Progenitor cell of endocrine pancreas (in vitro differentiated cells): ENCODE results near the gene PRRC2B. TPM values are rescaled to one million over a fixed set of nuclear protein-coding genes. Genes with fewer than 3 reads are reported as not detected.

Experiments used
- DNase-seq: peaks from one replicate; pipeline ENCODE4 v3.0.0; 2021; ENCODE audit warnings: low spot score; ENCODE audit not compliant: unreplicated experiment
- H3K27ac Mint-ChIP-seq: 2 replicates; pipeline ENCODE4 v1.8.0; 2021; ENCODE audit warnings: mild to moderate bottlenecking, moderate library complexity, mixed read lengths
- H3K27me3 Mint-ChIP-seq: 2 replicates; pipeline ENCODE4 v1.8.0; 2021; ENCODE audit warnings: mixed read lengths
- H3K36me3 Mint-ChIP-seq: 2 replicates; pipeline ENCODE4 v1.8.0; 2022; ENCODE audit warnings: mixed read lengths; ENCODE audit not compliant: insufficient read depth
- H3K4me1 Mint-ChIP-seq: 2 replicates; pipeline ENCODE4 v1.8.0; 2021; ENCODE audit warnings: low read depth, mixed read lengths
- H3K4me3 Mint-ChIP-seq: 2 replicates; pipeline ENCODE4 v1.8.0; 2021; ENCODE audit warnings: low read depth, mild to moderate bottlenecking, moderate library complexity, mixed read lengths
- H3K9me3 Mint-ChIP-seq: 2 replicates; pipeline ENCODE4 v1.8.0; 2021; ENCODE audit warnings: low read depth, mixed read lengths
- total RNA-seq: library from RNA; stranded (reverse); gene quantifications from 2 replicates; pipeline ENCODE4 v1.2.1, GENCODE V29; 2021
- TF ChIP-seq, protein P1 (sequence below): fragments of 200-600 bp; sonication (generic); IDR thresholded peaks from one replicate; pipeline ENCODE4 v1.5.0; 2021; ENCODE audit warnings: antibody characterized with exemption, mild to moderate bottlenecking; ENCODE audit not compliant: unreplicated experiment

PRRC2B gene
- total RNA-seq, 1 donor from 2014 or later: 460 TPM

GRCh38 chr9:131521822-131522221, 127.9 kb downstream of the PRRC2B start:
- no peak for DNase-seq
- no peak overlapping the region for H3K4me3 Mint-ChIP-seq
- H3K27ac Mint-ChIP-seq: no peak overlapping the region
- H3K4me1 Mint-ChIP-seq: no peaks in the 10 kb centered on the region
- H3K36me3 Mint-ChIP-seq: peaks cover 18% of the 10 kb centered on the region
- no peaks in the 10 kb centered on the region for H3K27me3 Mint-ChIP-seq
- TF ChIP-seq, protein P1, sequence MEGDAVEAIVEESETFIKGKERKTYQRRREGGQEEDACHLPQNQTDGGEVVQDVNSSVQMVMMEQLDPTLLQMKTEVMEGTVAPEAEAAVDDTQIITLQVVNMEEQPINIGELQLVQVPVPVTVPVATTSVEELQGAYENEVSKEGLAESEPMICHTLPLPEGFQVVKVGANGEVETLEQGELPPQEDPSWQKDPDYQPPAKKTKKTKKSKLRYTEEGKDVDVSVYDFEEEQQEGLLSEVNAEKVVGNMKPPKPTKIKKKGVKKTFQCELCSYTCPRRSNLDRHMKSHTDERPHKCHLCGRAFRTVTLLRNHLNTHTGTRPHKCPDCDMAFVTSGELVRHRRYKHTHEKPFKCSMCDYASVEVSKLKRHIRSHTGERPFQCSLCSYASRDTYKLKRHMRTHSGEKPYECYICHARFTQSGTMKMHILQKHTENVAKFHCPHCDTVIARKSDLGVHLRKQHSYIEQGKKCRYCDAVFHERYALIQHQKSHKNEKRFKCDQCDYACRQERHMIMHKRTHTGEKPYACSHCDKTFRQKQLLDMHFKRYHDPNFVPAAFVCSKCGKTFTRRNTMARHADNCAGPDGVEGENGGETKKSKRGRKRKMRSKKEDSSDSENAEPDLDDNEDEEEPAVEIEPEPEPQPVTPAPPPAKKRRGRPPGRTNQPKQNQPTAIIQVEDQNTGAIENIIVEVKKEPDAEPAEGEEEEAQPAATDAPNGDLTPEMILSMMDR: no peak
- no peaks in the 10 kb centered on the region for H3K9me3 Mint-ChIP-seq

DNA sequence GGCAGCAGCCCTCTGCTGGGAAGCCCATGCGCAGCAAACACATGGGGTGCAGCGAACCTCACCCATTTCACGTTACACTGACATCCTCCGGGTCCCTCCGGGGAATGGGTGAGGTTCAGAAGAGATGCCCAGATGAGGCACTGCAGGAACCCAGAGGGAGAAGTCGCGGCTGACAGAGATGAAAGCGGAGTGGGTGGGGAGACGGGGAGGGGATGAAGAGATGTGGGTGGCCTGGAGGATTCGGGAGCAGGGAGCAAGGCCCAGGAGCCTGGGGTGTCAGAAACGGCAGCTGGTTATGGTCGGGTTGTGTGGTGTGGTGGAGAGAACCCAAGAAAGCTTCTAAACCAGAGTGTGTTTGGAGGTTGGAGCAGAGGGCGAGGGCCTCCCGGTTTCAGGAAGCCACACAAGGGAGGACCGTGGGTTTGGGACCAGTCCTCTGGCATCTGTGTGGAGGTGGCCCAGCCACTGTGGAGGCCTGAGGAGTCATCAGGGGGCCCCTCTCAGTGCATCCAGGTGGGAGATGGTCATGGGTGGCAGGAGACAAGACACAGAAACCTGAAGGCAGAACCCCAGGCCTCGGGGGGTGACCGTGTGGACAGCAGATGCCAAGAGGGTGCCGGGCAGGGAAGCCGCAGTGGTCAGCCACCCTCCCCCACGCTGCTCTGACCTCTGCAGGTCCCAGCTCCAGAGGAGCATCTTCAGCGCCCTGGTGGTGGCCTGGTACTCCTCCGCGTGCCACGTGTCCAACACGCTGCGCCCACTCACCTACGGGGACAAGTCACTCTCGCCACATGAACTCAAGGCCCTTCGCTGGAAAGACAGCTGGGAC, 128.6 kb downstream of the PRRC2B start:
- Mint-ChIP-seq H3K9me3 (no peaks in the 10 kb centered on the region), H3K4me3 (no peak overlapping the region), H3K4me1 (no peaks in the 10 kb centered on the region), H3K36me3 (peaks cover 18% of the 10 kb centered on the region), H3K27me3 (no peaks in the 10 kb centered on the region), H3K27ac (no peak overlapping the region)
- TF ChIP-seq, protein P1: no peak
- no peak for DNase-seq

DNA sequence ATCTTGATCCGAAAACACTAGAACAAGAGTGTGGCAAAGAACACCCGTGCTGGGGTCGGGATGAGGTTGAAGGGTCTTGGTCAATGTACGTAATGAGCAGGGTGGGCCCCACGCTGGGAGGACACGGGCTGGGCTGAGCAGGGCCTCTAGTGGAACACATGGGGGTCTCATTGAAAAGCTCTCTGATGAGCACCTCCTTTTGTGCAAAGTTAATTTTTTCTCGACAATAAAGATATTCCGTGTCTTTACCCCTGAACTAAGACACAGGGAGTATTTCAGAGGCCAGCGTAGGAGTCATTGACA, 129.2 kb downstream of the PRRC2B start:
- Mint-ChIP-seq H3K36me3 (peaks cover 13% of the 10 kb centered on the region), H3K4me1 (no peaks in the 10 kb centered on the region), H3K27me3 (no peaks in the 10 kb centered on the region), H3K27ac (no peak overlapping the region), H3K4me3 (no peak overlapping the region), H3K9me3 (no peaks in the 10 kb centered on the region)
- no peak for DNase-seq
- TF ChIP-seq, protein P1: no peak

GRCh38 chr9:131523451-131524435, 129.9 kb downstream of the PRRC2B start:
- Mint-ChIP-seq H3K4me1 (no peaks in the 10 kb centered on the region), H3K36me3 (peaks cover 8% of the 10 kb centered on the region), H3K9me3 (no peaks in the 10 kb centered on the region), H3K27ac (no peak overlapping the region), H3K27me3 (no peaks in the 10 kb centered on the region), H3K4me3 (no peak overlapping the region)
- TF ChIP-seq, protein P1: no peak
- no peak for DNase-seq

GRCh38 chr9:131524665-131525315, 130.9 kb downstream of the PRRC2B start:
- H3K4me3 Mint-ChIP-seq: no peak overlapping the region
- H3K9me3 Mint-ChIP-seq: no peaks in the 10 kb centered on the region
- TF ChIP-seq, protein P1: no peak
- peak overlapping the region; percentile 69 for H3K27ac Mint-ChIP-seq
- DNase-seq: no peak
- H3K27me3 Mint-ChIP-seq: no peaks in the 10 kb centered on the region
- peaks cover 8% of the 10 kb centered on the region for H3K36me3 Mint-ChIP-seq
- H3K4me1 Mint-ChIP-seq: peaks cover under 1% of the 10 kb centered on the region
